Left kidney (tissue), 2 donors: Measurements from ENCODE around the gene RIPK1. TPM values are rescaled to one million over a fixed set of nuclear protein-coding genes. Genes with fewer than 3 reads are reported as not detected.

Experiments
- DNase-seq: peaks from one replicate; pipeline ENCODE4 v3.0.0-alpha.2; 2013
- polyA plus RNA-seq: library from polyadenylated mRNA; unstranded; fragments of 120-200 nt; gene quantifications from one replicate; pipeline ENCODE4 v1.2.1, GENCODE V29; 2013; ENCODE audit not compliant: insufficient read length

RIPK1 gene
- polyA plus RNA-seq, 1 donor, result 31.3 TPM

GRCh38 chr6:3162565-3163247 lies 94.4 kb downstream of the RIPK1 start:
- peak; percentile 70 for DNase-seq

GRCh38 chr6:3163248-3163594 lies 94.9 kb downstream of the RIPK1 start:
- no peak for DNase-seq

GRCh38 chr6:3164388-3164787 lies 96.1 kb downstream of the RIPK1 start:
- DNase-seq, result no peak

Other genes with a start within 250 kb of the RIPK1 start
- 19.3 TPM for gene SERPINB1, start 226.6 kb upstream of the RIPK1 start, polyA plus RNA-seq
- gene SERPINB9, start 165.2 kb upstream of the RIPK1 start, polyA plus RNA-seq, result 13.2 TPM
- gene SERPINB6, start 96.9 kb upstream of the RIPK1 start, polyA plus RNA-seq, result 89.2 TPM
- gene NQO2, start 68.6 kb upstream of the RIPK1 start, polyA plus RNA-seq, result 67.3 TPM
- gene BPHL, start 50.2 kb downstream of the RIPK1 start, polyA plus RNA-seq, result 62.1 TPM
- gene TUBB2A, start 89.0 kb downstream of the RIPK1 start, polyA plus RNA-seq, result 45.8 TPM
- 104 TPM for gene TUBB2B, start 159.2 kb downstream of the RIPK1 start, polyA plus RNA-seq
- gene PSMG4, start 190.5 kb downstream of the RIPK1 start, polyA plus RNA-seq, result 21.7 TPM